OCI-LY7 (cell line): Measurements from ENCODE around the gene TGM6. TPM values are rescaled to one million over a fixed set of nuclear protein-coding genes. Genes with fewer than 3 reads are reported as not detected.

ENCODE experiments used
- BruUV-seq: library from RNA; stranded (reverse); fragments of 400-500 nt; replicated peaks from 2 replicates; lab custom pipeline; 2021; lab: Mats Ljungman, UMichigan
- CTCF ChIA-PET: fragments of 300-600 bp; sonication (Branson Sonifier 250); formaldehyde crosslinking; loops from one replicate; lab custom pipeline; 2022; ENCODE audit warnings: antibody characterized with exemption; ENCODE audit not compliant: unreplicated experiment; lab: Charles Lee
- POLR2A ChIA-PET: fragments of 300-600 bp; sonication (Branson Sonifier 250); formaldehyde crosslinking; loops from one replicate; lab custom pipeline; 2022; ENCODE audit warnings: antibody characterized with exemption; lab: Charles Lee
- DNase-seq: peaks from one replicate; pipeline ENCODE4 v3.0.0-alpha.2; 2015; ENCODE audit warnings: low spot score
- H2AFZ ChIP-seq: fragments of 200-600 bp; sonication (generic), shearing (Covaris generic); 2 replicates; pipeline ENCODE4 v1.6.1; 2014; ENCODE audit warnings: mild to moderate bottlenecking, antibody characterized with exemption, low read length, moderate library complexity
- H3K27ac ChIP-seq: fragments of 200-600 bp; sonication (generic); 2 replicates; pipeline ENCODE4 v1.5.1; 2014; ENCODE audit warnings: mixed run types, low read depth, mild to moderate bottlenecking, moderate library complexity, low read length, inconsistent platforms; ENCODE audit not compliant: poor library complexity, severe bottlenecking
- H3K36me3 ChIP-seq: fragments of 200-600 bp; sonication (generic); 2 replicates; pipeline ENCODE4 v1.6.1; 2014; ENCODE audit warnings: mild to moderate bottlenecking, antibody characterized with exemption, low read length, moderate library complexity, mixed read lengths; ENCODE audit not compliant: insufficient read depth
- H3K4me1 ChIP-seq: fragments of 200-600 bp; sonication (generic); 2 replicates; pipeline ENCODE4 v1.5.1; 2014; ENCODE audit warnings: mild to moderate bottlenecking, low read length; ENCODE audit not compliant: insufficient read depth, poor library complexity, severe bottlenecking
- H3K4me2 ChIP-seq: fragments of 200-600 bp; sonication (generic); 2 replicates; pipeline ENCODE4 v1.6.1; 2014; ENCODE audit warnings: mild to moderate bottlenecking, low read length
- H3K4me3 ChIP-seq: fragments of 200-600 bp; sonication (generic); 2 replicates; pipeline ENCODE4 v1.5.1; 2014; ENCODE audit warnings: mild to moderate bottlenecking, low read depth, low read length; ENCODE audit not compliant: poor library complexity, severe bottlenecking
- H3K79me2 ChIP-seq: fragments of 200-600 bp; sonication (generic); 2 replicates; pipeline ENCODE4 v1.6.1; 2016; ENCODE audit warnings: low read depth, mild to moderate bottlenecking, low read length, moderate library complexity, mixed read lengths; ENCODE audit not compliant: insufficient read depth
- H3K9me2 ChIP-seq: fragments of 200-600 bp; sonication (generic); 2 replicates; pipeline ENCODE4 v1.6.1; 2016; ENCODE audit warnings: mild to moderate bottlenecking, low read length, mixed read lengths; ENCODE audit not compliant: insufficient read depth
- H3K9me3 ChIP-seq: fragments of 200-600 bp; sonication (generic); 2 replicates; pipeline ENCODE4 v1.6.1; 2014; ENCODE audit warnings: mild to moderate bottlenecking, mixed run types, low read length, mixed read lengths
- H4K20me1 ChIP-seq: fragments of 200-600 bp; sonication (generic); 2 replicates; pipeline ENCODE4 v1.6.1; 2014; ENCODE audit warnings: mild to moderate bottlenecking, antibody characterized with exemption, low read length, moderate library complexity, mixed read lengths; ENCODE audit not compliant: insufficient read depth
- EZH2phosphoT487 ChIP-seq: fragments of 200-600 bp; sonication (generic); IDR thresholded peaks from 2 replicates; pipeline ENCODE4 v1.6.1; 2018; ENCODE audit warnings: low read depth, borderline replicate concordance, mild to moderate bottlenecking, mixed run types, antibody characterized with exemption, low read length, moderate library complexity, mixed read lengths
- intact Hi-C: fragments of 100-400 bp; cut with micrococcal nuclease; formaldehyde crosslinking; loops from one replicate; pipeline ENCODE4 v1.10.0; 2022; ENCODE audit not compliant: unreplicated experiment
- total RNA-seq, 2 experiments: library from RNA; depleted of rRNA in 1 of 2; stranded (reverse); fragments of >200 nt in 1 of 2; shearing (Covaris generic) in 1 of 2; gene quantifications; 2 replicates each; pipeline ENCODE4 v1.2.3, GENCODE V29; 2014 to 2022
- TF ChIP-seq, protein P1 (sequence below): fragments of 200-600 bp; sonication (generic); conservative IDR thresholded peaks from 2 replicates; pipeline ENCODE4 v1.5.1; 2014; ENCODE audit warnings: mild to moderate bottlenecking, antibody characterized with exemption, low read length, moderate library complexity, mixed read lengths

The TGM6 gene
- total RNA-seq, 2 experiments from 2014 or later, result not detected

DNA sequence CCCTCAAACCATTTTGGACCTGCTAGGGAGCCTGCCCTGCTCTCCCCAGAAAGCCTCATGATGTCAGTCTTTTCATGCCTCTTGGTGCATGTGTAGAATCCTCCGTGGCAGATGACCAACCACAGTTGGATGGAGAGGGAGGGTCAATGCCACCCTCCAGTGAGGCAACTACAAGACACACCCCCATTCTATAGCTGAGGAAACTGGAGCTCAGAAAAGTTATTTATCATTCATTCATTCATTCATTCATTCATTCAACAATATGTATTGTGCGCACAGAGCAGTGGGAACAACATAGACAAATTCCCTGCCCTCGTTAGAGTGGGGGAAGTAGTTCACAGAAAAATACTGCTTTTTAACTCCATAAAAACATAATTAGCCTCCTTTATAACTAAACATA is 73.1 kb downstream of the TGM6 start:
- Histone ChIP-seq H3K4me3 (no peak overlapping the region), H3K4me1 (no peaks in the 10 kb centered on the region), H3K79me2 (no peaks in the 10 kb centered on the region), H4K20me1 (no peaks in the 10 kb centered on the region), H2AFZ (no peak overlapping the region), H3K9me3 (no peaks in the 10 kb centered on the region), H3K36me3 (peaks cover 19% of the 10 kb centered on the region), H3K4me2 (no peak overlapping the region), H3K27ac (no peak overlapping the region), H3K9me2 (no peaks in the 10 kb centered on the region)
- no peak for DNase-seq
- ChIA-PET POLR2A (no interaction called here), CTCF (no interaction called here)
- no TSS peak for BruUV-seq
- no peak for TF ChIP-seq EZH2phosphoT487
- TF ChIP-seq, protein P1, sequence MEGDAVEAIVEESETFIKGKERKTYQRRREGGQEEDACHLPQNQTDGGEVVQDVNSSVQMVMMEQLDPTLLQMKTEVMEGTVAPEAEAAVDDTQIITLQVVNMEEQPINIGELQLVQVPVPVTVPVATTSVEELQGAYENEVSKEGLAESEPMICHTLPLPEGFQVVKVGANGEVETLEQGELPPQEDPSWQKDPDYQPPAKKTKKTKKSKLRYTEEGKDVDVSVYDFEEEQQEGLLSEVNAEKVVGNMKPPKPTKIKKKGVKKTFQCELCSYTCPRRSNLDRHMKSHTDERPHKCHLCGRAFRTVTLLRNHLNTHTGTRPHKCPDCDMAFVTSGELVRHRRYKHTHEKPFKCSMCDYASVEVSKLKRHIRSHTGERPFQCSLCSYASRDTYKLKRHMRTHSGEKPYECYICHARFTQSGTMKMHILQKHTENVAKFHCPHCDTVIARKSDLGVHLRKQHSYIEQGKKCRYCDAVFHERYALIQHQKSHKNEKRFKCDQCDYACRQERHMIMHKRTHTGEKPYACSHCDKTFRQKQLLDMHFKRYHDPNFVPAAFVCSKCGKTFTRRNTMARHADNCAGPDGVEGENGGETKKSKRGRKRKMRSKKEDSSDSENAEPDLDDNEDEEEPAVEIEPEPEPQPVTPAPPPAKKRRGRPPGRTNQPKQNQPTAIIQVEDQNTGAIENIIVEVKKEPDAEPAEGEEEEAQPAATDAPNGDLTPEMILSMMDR, result no peak
- intact Hi-C loops, result loop anchor here (5.0 kb wide), 2 partner anchors 246 to 486 kb away; no protein-coding TSS in a partner anchor

DNA sequence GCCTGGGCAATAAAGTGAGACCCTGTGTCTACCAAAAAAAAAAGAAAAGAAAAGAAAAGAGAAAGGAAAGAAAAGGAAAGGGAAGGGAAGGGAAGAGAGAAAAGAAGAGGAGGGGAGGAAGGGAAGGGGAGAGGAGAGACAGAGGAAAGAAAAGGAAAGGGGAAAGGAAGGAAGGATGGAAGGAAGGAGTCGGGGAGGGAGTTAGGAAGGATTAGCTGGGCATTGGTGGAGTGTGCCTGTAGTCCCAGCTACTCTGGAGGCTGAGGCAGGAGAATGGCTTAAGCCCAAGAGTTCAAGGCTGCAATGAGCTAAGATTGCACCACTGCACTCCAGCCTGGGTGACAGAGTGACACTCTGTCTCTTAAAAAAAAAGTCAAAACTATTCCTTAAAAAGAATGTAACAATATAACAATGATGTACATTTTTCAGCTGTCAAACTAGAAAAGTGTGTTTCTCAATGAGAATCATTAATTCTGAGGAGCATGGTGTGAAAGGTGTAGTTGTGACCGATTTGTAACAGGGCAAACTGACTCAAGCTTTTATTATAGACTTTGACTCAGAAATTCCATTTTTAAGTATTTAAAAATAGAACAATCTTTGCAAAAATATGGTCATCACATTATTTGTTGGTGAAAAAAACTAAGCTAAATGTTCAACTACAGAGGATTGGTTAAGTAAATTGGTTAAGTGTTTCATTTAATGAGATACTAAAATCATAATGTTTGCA is 75.2 kb downstream of the TGM6 start:
- Histone ChIP-seq H3K9me2 (no peaks in the 10 kb centered on the region), H3K79me2 (no peaks in the 10 kb centered on the region), H3K4me3 (no peak overlapping the region), H3K36me3 (peaks cover 40% of the 10 kb centered on the region), H3K4me1 (no peaks in the 10 kb centered on the region), H4K20me1 (no peaks in the 10 kb centered on the region), H2AFZ (no peak overlapping the region), H3K27ac (no peak overlapping the region), H3K4me2 (no peak overlapping the region), H3K9me3 (no peaks in the 10 kb centered on the region)
- no peak for DNase-seq
- no TSS peak for BruUV-seq
- ChIA-PET CTCF (no interaction called here), POLR2A (interaction anchor here (1.2 kb wide), 1 partner anchor 13 kb away, joined by 3 read pairs; no protein-coding TSS in a partner anchor)
- no peak for TF ChIP-seq EZH2phosphoT487
- TF ChIP-seq, protein P1, result no peak
- intact Hi-C loops, result no loop called here

- BruUV-seq, result no TSS peak
- TF ChIP-seq, protein P1, result no peak
- TF ChIP-seq EZH2phosphoT487, result no peak
- no peak overlapping the region for H3K4me2 ChIP-seq
- CTCF ChIA-PET, result no interaction called here
- H2AFZ ChIP-seq, result no peak overlapping the region
- no peak overlapping the region for H3K27ac ChIP-seq
- H3K9me2 ChIP-seq, result no peaks in the 10 kb centered on the region
- H3K36me3 ChIP-seq, result peaks cover 71% of the 10 kb centered on the region
- DNase-seq, result no peak
- peaks cover under 1% of the 10 kb centered on the region; the same call in 1 of the 2 replicates for H3K79me2 ChIP-seq
- no peaks in the 10 kb centered on the region for H3K4me1 ChIP-seq
- intact Hi-C loops, result no loop called here
- no peak overlapping the region for H3K4me3 ChIP-seq
- POLR2A ChIA-PET, result no interaction called here
- H4K20me1 ChIP-seq, result peaks cover 3% of the 10 kb centered on the region; the same call in 1 of the 2 replicates
- no peaks in the 10 kb centered on the region for H3K9me3 ChIP-seq
These were observed 78.3 kb downstream of the TGM6 start for GRCh38 chr20:2458919-2459499.
